Stimulated activated CD4-positive, alpha-beta T cell treated with anti-CD3 and anti-CD28 coated beads, Interleukin-15, amount 100 ng/mL, for 1 hour (primary cell): ENCODE data around the gene MYO1B.

ENCODE experiments used
- DNase-seq, 2 donors: peaks; one replicate each; pipeline ENCODE4 v3.0.0-alpha.2; 2020; ENCODE audit warnings: low read depth in 1 of 2, low spot score in 1 of 2

The MYO1B gene

GRCh38 chr2:191396794-191397193, 151.6 kb downstream of the MYO1B start:
- DNase-seq = no peak

GRCh38 chr2:191399601-191400000, 154.4 kb downstream of the MYO1B start:
- DNase-seq = no peak

GRCh38 chr2:191401287-191401686, 156.1 kb downstream of the MYO1B start:
- DNase-seq = no peak

GRCh38 chr2:191402966-191403565, 157.9 kb downstream of the MYO1B start:
- no peak for DNase-seq

GRCh38 chr2:191404568-191404991, 159.4 kb downstream of the MYO1B start:
- no peak for DNase-seq

GRCh38 chr2:191405546-191405945, 160.3 kb downstream of the MYO1B start:
- no peak for DNase-seq

GRCh38 chr2:191410646-191411436, 165.6 kb downstream of the MYO1B start:
- no peak for DNase-seq

GRCh38 chr2:191411472-191411871, 166.3 kb downstream of the MYO1B start:
- no peak for DNase-seq

- no peak for DNase-seq
Observed at GRCh38 chr2:191412353-191412752, 167.1 kb downstream of the MYO1B start.

- DNase-seq = no peak
Observed at GRCh38 chr2:191415101-191415500, 169.9 kb downstream of the MYO1B start.

- no peak for DNase-seq
Observed at GRCh38 chr2:191415858-191416257, 170.7 kb downstream of the MYO1B start.

- DNase-seq = no peak
Observed at GRCh38 chr2:191417746-191418145, 172.5 kb downstream of the MYO1B start.

GRCh38 chr2:191421950-191422349, 176.7 kb downstream of the MYO1B start:
- DNase-seq = no peak

GRCh38 chr2:191427031-191427430, 181.8 kb downstream of the MYO1B start:
- DNase-seq = no peak

- no peak for DNase-seq
Observed at GRCh38 chr2:191428141-191428540, 182.9 kb downstream of the MYO1B start.

- DNase-seq = no peak
Observed at GRCh38 chr2:191430476-191430875, 185.3 kb downstream of the MYO1B start.

- DNase-seq = no peak
Observed at GRCh38 chr2:191432121-191432520, 186.9 kb downstream of the MYO1B start.

GRCh38 chr2:191434072-191434471, 188.9 kb downstream of the MYO1B start:
- DNase-seq = no peak

GRCh38 chr2:191435141-191435540, 189.9 kb downstream of the MYO1B start:
- no peak for DNase-seq

- no peak for DNase-seq
Observed at GRCh38 chr2:191436368-191437055, 191.3 kb downstream of the MYO1B start.

- DNase-seq = no peak
Observed at GRCh38 chr2:191439481-191439880, 194.3 kb downstream of the MYO1B start.
